Measurements from ENCODE around the gene TRIM33.

TRIM33 gene

DNA sequence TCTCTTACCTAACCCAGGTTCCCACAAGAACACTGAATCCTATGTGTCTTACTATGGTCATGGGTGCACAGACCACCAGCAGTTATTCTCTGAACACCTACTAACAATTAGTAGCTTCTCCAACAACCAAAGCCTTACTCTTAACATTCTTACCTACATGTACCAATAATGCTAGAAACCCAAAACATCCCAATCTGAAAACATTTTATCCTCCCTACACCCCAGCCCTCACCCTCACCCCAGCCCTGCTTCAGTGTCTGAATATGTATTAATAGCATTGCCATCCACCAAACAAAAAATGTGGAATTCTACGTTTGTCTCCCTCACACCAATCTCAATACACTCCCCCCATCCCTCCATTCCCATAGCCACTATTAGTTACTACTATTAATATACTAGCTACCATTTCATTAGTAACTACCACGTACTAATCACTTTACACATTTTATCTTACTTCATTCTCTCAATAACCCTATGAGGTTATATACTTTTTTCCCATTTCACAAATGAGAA is 2.6 kb downstream of the TRIM33 start:
- H3K27ac ChIP-seq = no peak overlapping the region
- CTCF ChIA-PET = no interaction called here
- POLR2A ChIA-PET (ENCODE audit: low non-redundant PET) = no interaction called here
- TF ChIP-seq, protein P1, sequence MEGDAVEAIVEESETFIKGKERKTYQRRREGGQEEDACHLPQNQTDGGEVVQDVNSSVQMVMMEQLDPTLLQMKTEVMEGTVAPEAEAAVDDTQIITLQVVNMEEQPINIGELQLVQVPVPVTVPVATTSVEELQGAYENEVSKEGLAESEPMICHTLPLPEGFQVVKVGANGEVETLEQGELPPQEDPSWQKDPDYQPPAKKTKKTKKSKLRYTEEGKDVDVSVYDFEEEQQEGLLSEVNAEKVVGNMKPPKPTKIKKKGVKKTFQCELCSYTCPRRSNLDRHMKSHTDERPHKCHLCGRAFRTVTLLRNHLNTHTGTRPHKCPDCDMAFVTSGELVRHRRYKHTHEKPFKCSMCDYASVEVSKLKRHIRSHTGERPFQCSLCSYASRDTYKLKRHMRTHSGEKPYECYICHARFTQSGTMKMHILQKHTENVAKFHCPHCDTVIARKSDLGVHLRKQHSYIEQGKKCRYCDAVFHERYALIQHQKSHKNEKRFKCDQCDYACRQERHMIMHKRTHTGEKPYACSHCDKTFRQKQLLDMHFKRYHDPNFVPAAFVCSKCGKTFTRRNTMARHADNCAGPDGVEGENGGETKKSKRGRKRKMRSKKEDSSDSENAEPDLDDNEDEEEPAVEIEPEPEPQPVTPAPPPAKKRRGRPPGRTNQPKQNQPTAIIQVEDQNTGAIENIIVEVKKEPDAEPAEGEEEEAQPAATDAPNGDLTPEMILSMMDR (conservative IDR thresholded peaks at IDR 0.05; ENCODE audit: low read depth) = no peak
- no peak for DNase-seq (ENCODE audit: low spot score)

DNA sequence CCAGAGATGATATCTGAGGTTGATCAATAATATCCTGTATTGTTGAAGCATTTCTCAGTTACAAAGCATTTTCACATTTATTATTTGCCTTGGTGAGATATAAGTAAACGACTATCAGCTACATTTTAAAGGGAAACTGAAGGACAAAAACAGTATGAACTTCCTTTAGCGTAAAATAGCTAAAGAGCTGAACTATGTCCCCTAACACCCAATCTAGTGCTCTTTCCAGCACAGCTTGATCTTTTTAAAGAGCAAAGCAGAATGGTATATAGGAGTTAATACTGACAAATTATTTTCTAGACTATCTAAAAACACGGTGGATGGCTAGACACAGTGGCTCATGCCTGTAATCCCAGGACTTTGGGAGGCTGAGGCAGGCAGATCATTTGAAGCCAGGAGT is 3.5 kb downstream of the TRIM33 start:
- H3K27ac ChIP-seq = no peak overlapping the region
- ChIA-PET POLR2A (ENCODE audit: low non-redundant PET) (no interaction called here), CTCF (interaction anchor here (0.6 kb wide), 1 partner anchor 380 kb away, joined by 3 read pairs; no protein-coding TSS in a partner anchor)
- TF ChIP-seq, protein P1 (conservative IDR thresholded peaks at IDR 0.05; ENCODE audit: low read depth) = no peak
- DNase-seq (ENCODE audit: low spot score) = no peak

DNA sequence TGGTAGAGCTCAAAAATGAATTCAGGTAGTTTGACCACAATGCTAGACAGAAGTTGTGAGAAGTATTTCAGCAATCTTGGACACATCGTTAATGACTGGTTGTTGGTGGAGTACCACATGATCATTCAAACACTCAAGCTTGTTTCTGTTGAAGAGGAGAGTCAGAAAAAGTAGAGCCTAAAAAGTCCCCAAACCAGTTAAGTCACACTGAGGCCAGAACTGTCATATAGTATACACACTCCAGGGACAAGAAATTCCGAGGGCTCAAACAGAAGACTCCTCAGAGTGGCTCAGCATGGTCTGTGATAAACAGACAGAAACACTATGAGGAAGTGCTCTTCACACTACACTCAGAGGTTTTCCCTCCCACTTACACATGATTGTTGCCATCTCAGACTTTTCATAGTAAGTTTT is 5.8 kb downstream of the TRIM33 start:
- TF ChIP-seq, protein P1 (conservative IDR thresholded peaks at IDR 0.05; ENCODE audit: low read depth) = no peak
- ChIA-PET CTCF (interaction anchor here (0.5 kb wide), 1 partner anchor 77 kb away, joined by 4 read pairs; no protein-coding TSS in a partner anchor), POLR2A (ENCODE audit: low non-redundant PET) (no interaction called here)
- no peak for DNase-seq (ENCODE audit: low spot score)
- no peak overlapping the region for H3K27ac ChIP-seq

DNA sequence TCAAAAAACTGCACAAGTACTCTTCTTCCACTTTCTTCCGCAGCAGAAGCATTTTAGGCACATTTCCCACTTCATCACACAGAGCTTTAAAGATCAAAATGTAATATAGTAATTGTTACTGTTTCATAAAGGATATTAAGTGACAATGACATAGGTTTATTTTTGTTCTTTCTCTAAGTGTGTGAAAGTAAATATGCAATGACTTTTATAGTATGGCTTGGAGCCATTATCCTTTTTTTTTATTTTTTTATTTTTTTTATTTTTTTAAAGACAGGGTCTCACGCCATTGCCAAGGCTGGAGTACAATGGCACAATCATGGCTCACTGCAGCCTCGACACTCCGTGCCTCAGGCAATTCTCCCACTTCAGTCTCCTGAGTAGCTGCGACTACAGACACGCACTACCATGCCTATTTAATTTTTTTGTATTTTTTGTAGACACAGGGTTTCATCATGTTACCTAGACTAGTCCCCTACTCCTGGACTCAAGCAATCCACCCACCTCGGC is 7.0 kb downstream of the TRIM33 start:
- TF ChIP-seq, protein P1 (conservative IDR thresholded peaks at IDR 0.05; ENCODE audit: low read depth) = no peak
- no peak overlapping the region for H3K27ac ChIP-seq
- ChIA-PET POLR2A (ENCODE audit: low non-redundant PET) (no interaction called here), CTCF (no interaction called here)
- no peak for DNase-seq (ENCODE audit: low spot score)

DNA sequence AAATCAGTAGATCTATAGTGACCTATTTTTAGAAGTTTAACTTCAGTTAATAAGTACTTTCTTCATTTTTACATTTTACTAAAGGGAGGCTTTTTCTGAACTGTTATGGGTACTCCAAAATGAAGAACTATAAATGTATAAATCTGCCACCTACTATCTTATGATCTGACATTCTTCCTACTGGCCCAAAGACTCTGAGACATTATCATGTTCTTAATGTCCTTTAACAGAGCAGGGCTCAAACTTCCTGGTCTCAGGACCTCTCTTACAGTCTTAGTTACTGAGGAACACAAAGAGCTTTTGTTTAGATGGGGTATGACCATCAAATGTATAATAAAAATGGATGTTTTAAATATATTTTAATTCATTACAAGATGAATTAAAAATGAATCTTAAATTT is 8.9 kb downstream of the TRIM33 start:
- ChIA-PET POLR2A (ENCODE audit: low non-redundant PET) (no interaction called here), CTCF (no interaction called here)
- H3K27ac ChIP-seq = no peak overlapping the region
- no peak for DNase-seq (ENCODE audit: low spot score)
- TF ChIP-seq, protein P1 (conservative IDR thresholded peaks at IDR 0.05; ENCODE audit: low read depth) = no peak

DNA sequence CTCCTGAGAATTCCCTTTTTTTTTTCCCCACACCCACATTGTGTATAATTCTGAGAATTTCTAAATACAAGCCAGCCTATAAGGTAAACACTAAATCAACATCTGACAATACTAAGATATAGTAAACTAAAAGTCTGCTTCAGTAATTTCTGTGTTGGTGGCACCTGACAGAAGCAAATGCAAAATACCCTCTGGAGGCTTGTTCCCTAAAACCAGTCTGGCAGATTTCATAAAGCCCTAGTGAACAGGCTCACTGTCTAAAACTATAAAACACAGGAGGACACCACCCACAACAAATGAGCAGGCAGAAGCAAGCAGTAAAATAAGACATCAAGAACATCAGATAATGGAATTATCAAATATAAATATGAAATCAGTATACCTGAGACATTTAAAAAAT is 11.5 kb downstream of the TRIM33 start:
- no peak for DNase-seq (ENCODE audit: low spot score)
- TF ChIP-seq, protein P1 (conservative IDR thresholded peaks at IDR 0.05; ENCODE audit: low read depth) = no peak
- ChIA-PET CTCF (no interaction called here), POLR2A (ENCODE audit: low non-redundant PET) (no interaction called here)
- H3K27ac ChIP-seq = no peak overlapping the region
